ENCODE data around the gene MN1. TPM values are rescaled to one million over a fixed set of nuclear protein-coding genes. Genes with fewer than 3 reads are reported as not detected.

Gene MN1
- polyA plus RNA-seq, 3 donors: 0.06 to 0.38 (median 0.29) TPM

GRCh38 chr22:27706489-27706888, 95.1 kb downstream of the MN1 start:
- Histone ChIP-seq H3K27ac (ENCODE audit: low read depth in 1 of 2, low read length in 2 of 2) (no peak overlapping the region), H2AFZ (ENCODE audit: insufficient read depth, low read depth, low read length, poor library complexity, severe bottlenecking) (no peak overlapping the region), H3K4me2 (replicated peaks; ENCODE audit: extremely low read depth, low read length, poor library complexity, severe bottlenecking) (no peak overlapping the region), H3K4me1 (ENCODE audit: control insufficient read depth in 1 of 2, insufficient read depth in 2 of 2, low read length in 2 of 2) (no peaks in the 10 kb centered on the region), H3K36me3 (replicated peaks in 1 of 2; ENCODE audit: control insufficient read depth in 1 of 2, insufficient read depth in 2 of 2, low read length in 2 of 2) (no peaks in the 10 kb centered on the region), H3K9me3 (replicated peaks in 1 of 2; ENCODE audit: control insufficient read depth in 1 of 2, insufficient read depth in 1 of 2, low read length in 2 of 2) (peaks cover 0 to 8% of the 10 kb centered on the region in 2 donors), H3K27me3 (ENCODE audit: control insufficient read depth in 2 of 2, insufficient read depth in 2 of 2, low read length in 2 of 2) (no peaks in the 10 kb centered on the region), H3K4me3 (replicated peaks in 1 of 3; ENCODE audit: low read depth in 2 of 3, low read length in 3 of 3) (no peak overlapping the region), H3K9ac (ENCODE audit: insufficient read depth, low read length, poor library complexity, severe bottlenecking) (no peak overlapping the region), H3K79me2 (ENCODE audit: insufficient read depth, low read length) (no peaks in the 10 kb centered on the region), H4K20me1 (ENCODE audit: insufficient read depth, low read length) (no peaks in the 10 kb centered on the region)
- Mint-ChIP-seq H3K36me3 (no peaks in the 10 kb centered on the region), H3K27ac (no peak overlapping the region), H3K4me1 (peaks cover 14% of the 10 kb centered on the region), H3K4me3 (no peak overlapping the region), H3K9me3 (peaks cover 2 to 30% (median 8%) of the 10 kb centered on the region in 7 donors), H3K27me3 (ENCODE audit: low read depth in 3 of 3) (peaks cover 0 to 2% (median 0%) of the 10 kb centered on the region in 3 donors)
- DNase-seq: no peak
- TF ChIP-seq CTCF (IDR thresholded peaks at IDR 0.05): no peak
- no CpG with 5 or more reads among the region's 5 CpGs for WGBS (ENCODE audit: insufficient coverage)
- intact Hi-C loops (cut with micrococcal nuclease): no loop called here

- Mint-ChIP-seq H3K36me3 (no peaks in the 10 kb centered on the region), H3K4me3 (no peak overlapping the region), H3K9me3 (peaks cover 2 to 31% (median 8%) of the 10 kb centered on the region in 7 donors), H3K4me1 (peaks cover 8% of the 10 kb centered on the region), H3K27me3 (ENCODE audit: low read depth in 3 of 3) (peaks cover 0 to 2% (median 0%) of the 10 kb centered on the region in 3 donors), H3K27ac (no peak overlapping the region)
- Histone ChIP-seq H3K4me2 (replicated peaks; ENCODE audit: extremely low read depth, low read length, poor library complexity, severe bottlenecking) (no peak overlapping the region), H3K79me2 (ENCODE audit: insufficient read depth, low read length) (no peaks in the 10 kb centered on the region), H3K4me3 (replicated peaks in 1 of 3; ENCODE audit: low read depth in 2 of 3, low read length in 3 of 3) (no peak overlapping the region), H3K4me1 (ENCODE audit: control insufficient read depth in 1 of 2, insufficient read depth in 2 of 2, low read length in 2 of 2) (no peaks in the 10 kb centered on the region), H3K9me3 (replicated peaks in 1 of 2; ENCODE audit: control insufficient read depth in 1 of 2, insufficient read depth in 1 of 2, low read length in 2 of 2) (peaks cover 0 to 8% of the 10 kb centered on the region in 2 donors), H2AFZ (ENCODE audit: insufficient read depth, low read depth, low read length, poor library complexity, severe bottlenecking) (no peak overlapping the region), H3K27me3 (ENCODE audit: control insufficient read depth in 2 of 2, insufficient read depth in 2 of 2, low read length in 2 of 2) (no peaks in the 10 kb centered on the region), H3K27ac (ENCODE audit: low read depth in 1 of 2, low read length in 2 of 2) (no peak overlapping the region), H3K36me3 (replicated peaks in 1 of 2; ENCODE audit: control insufficient read depth in 1 of 2, insufficient read depth in 2 of 2, low read length in 2 of 2) (no peaks in the 10 kb centered on the region), H4K20me1 (ENCODE audit: insufficient read depth, low read length) (no peaks in the 10 kb centered on the region), H3K9ac (ENCODE audit: insufficient read depth, low read length, poor library complexity, severe bottlenecking) (no peak overlapping the region)
- TF ChIP-seq CTCF (IDR thresholded peaks at IDR 0.05): no peak
- no peak for DNase-seq
- intact Hi-C loops (cut with micrococcal nuclease): no loop called here
- WGBS (ENCODE audit: insufficient coverage): 69% methylated on average over 6 of the region's 12 CpGs
These were observed 96.0 kb downstream of the MN1 start for GRCh38 chr22:27705408-27706080.

All from CD14-positive monocyte (primary cell).